ENCODE results near the gene RIOK3.
"Not testable (repeated sequence)": the region's sequence is repeated elsewhere in the genome, so short reads cannot be mapped to it uniquely, and the experiment has no call there.

The RIOK3 gene

DNA sequence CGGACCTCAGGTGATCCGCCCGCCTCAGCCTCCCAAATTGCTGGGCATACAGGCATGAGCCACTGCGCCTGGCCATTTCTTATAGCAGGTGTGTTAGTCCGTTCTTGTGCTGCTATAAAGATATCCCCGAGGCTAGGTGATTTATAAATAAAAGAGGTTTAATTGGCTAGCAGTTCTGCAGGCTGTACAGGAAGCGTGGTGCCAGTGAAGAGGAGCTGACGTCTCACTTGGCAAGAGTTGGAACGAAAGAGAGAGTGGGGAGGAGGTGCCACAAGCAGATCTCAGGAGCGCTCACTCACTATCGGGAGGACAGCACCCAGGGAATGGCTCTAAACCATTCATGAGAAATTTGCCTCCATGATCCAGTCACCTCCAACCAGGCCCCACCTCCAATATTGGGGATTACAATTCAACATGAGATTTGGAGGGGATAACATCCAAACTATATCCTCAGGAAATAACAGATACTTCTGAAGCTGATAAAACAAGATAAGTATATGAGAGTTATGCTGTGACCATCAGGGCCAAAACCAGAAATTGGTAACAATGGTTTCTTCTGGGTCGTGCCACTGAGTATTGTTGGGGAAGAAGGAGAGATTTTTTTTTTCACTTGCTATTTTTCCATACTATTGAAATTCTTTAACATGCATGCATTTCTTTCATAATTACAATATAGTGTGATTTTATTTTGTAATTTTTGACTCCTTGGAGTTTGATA lies 42.8 kb downstream of the RIOK3 start:
- Mint-ChIP-seq H3K36me3 (ENCODE audit: low read depth) (no peaks in the 10 kb centered on the region), H3K27me3 (ENCODE audit: low read depth) (no peaks in the 10 kb centered on the region), H3K4me3 (no peak overlapping the region), H3K4me1 (ENCODE audit: low read depth) (peaks cover 14% of the 10 kb centered on the region), H3K9me3 (no peaks in the 10 kb centered on the region), H3K27ac (no peak overlapping the region)
- no peak for DNase-seq (ENCODE audit: low spot score)

GRCh38 chr18:23498117-23498516 lies 45.0 kb downstream of the RIOK3 start:
- Mint-ChIP-seq H3K4me3 (no peak overlapping the region), H3K36me3 (ENCODE audit: low read depth) (no peaks in the 10 kb centered on the region), H3K27me3 (ENCODE audit: low read depth) (no peaks in the 10 kb centered on the region), H3K9me3 (no peaks in the 10 kb centered on the region), H3K4me1 (ENCODE audit: low read depth) (peaks cover 22% of the 10 kb centered on the region), H3K27ac (peak overlapping the region; percentile 18)
- no peak for DNase-seq (ENCODE audit: low spot score)

DNA sequence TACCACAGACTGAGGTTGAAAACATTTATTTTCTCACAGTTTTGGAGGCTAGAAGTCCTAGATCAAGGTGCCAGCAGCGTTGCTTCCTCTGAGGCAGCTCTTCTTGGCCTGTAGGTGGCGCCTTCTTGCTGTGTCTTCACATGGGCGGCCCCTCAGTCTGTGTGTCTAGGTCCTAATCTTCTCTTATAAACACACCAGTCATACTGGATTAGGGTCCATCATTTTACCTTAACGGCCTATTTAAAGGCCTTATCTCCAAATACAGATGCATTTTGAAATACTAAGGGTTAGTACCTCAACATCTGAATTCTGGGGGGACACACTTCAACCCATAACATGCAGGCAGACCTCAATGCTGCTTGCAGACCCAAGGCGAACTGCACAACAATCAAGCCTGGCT lies 45.8 kb downstream of the RIOK3 start:
- Mint-ChIP-seq H3K4me1 (ENCODE audit: low read depth) (peaks cover 22% of the 10 kb centered on the region), H3K9me3 (no peaks in the 10 kb centered on the region), H3K27me3 (ENCODE audit: low read depth) (no peaks in the 10 kb centered on the region), H3K4me3 (no peak overlapping the region), H3K27ac (no peak overlapping the region), H3K36me3 (ENCODE audit: low read depth) (peaks cover 1% of the 10 kb centered on the region)
- DNase-seq (ENCODE audit: low spot score), result peak; percentile 71

- Mint-ChIP-seq H3K9me3 (no peaks in the 10 kb centered on the region), H3K27me3 (ENCODE audit: low read depth) (no peaks in the 10 kb centered on the region), H3K4me1 (ENCODE audit: low read depth) (peaks cover 24% of the 10 kb centered on the region), H3K27ac (no peak overlapping the region), H3K36me3 (ENCODE audit: low read depth) (peaks cover 3% of the 10 kb centered on the region), H3K4me3 (no peak overlapping the region)
- no peak for DNase-seq (ENCODE audit: low spot score)
Observed at GRCh38 chr18:23499291-23499781, 46.2 kb downstream of the RIOK3 start.

DNA sequence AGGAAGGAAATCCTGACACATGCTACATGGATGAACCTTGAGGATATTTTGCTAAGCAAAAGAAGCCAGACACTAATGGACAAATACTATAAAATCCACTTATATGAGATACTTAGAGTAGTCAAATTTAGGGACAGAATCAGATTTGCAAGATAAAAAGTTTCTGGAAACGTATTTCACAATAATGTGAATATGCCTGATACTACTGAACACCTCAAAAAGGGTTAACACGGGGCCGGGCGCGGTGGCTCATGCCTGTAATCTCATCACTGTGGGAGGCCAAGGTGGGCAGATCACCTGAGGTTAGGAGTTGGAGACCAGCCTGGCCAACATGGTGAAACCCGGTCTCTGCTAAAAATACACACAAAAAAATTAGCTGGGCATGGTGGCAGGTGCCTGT lies 48.5 kb downstream of the RIOK3 start:
- Mint-ChIP-seq H3K27ac (no peak overlapping the region), H3K9me3 (no peaks in the 10 kb centered on the region), H3K36me3 (ENCODE audit: low read depth) (peaks cover 12% of the 10 kb centered on the region), H3K27me3 (ENCODE audit: low read depth) (no peaks in the 10 kb centered on the region), H3K4me1 (ENCODE audit: low read depth) (peaks cover 30% of the 10 kb centered on the region), H3K4me3 (peak overlapping the region; percentile 30)
- no peak for DNase-seq (ENCODE audit: low spot score)

- Mint-ChIP-seq H3K27me3 (ENCODE audit: low read depth) (no peaks in the 10 kb centered on the region), H3K4me1 (ENCODE audit: low read depth) (peaks cover 32% of the 10 kb centered on the region), H3K4me3 (peak overlapping the region; percentile 81), H3K9me3 (no peaks in the 10 kb centered on the region), H3K36me3 (ENCODE audit: low read depth) (peaks cover 19% of the 10 kb centered on the region), H3K27ac (peak overlapping the region; percentile 86)
- no peak for DNase-seq (ENCODE audit: low spot score)
Observed at GRCh38 chr18:23502516-23503037, 49.5 kb downstream of the RIOK3 start.

DNA sequence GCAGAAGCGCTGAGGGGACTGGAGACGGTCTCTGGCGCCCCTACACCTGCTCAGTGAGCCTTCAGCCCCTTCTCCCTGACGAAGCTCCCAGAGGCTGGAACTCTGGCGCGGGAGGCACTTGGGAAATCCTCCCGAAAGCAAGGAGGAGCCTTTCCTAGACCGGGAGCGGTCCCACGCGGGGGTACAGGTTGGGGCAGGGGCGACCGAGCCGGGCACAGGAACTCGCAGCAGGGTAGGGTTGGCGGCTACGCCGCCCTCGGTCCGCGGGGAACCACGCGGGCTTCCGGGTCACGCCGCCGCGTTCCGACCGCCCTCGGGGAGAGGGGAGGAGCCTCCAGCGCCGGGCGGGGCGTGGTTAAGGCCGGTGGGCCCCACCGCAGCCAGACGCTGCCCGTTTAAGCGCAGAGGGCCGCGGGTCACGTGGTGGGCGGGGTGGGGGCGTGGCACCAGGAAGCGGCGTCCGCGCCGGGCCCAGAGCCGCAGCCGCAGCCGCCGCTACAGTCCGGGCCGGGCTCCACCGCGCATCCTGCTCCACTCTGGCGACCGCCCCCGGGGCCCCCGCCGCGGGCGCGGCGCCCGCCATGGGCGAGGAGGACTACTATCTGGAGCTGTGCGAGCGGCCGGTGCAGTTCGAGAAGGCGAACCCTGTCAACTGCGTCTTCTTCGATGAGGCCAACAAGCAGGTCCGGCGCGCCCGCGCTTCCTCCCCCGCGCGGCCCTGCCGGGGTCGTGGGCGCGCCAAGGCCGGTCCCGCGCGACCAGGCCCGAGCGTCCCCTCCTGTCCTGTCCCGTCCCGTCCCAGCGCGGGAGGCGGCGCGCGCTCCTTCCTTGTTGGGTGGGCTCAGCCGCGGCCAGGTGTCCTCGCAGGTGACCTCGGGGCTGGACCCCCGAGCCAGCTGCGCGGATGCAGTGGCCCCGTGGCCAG lies 50.2 kb downstream of the RIOK3 start, which contains the start of gene RMC1:
Gene RMC1 (plus strand): TSS at position 474 of the 925 bp plus-strand sequence. CDS start 108 bp downstream, at position 582.
- no peaks in the 10 kb centered on the region for H3K27me3 Mint-ChIP-seq (ENCODE audit: low read depth)
- H3K4me1 Mint-ChIP-seq (ENCODE audit: low read depth), result peaks cover 35% of the 10 kb centered on the region
- peak within 1 kb of the TSS; percentile 95 for H3K4me3 Mint-ChIP-seq
- DNase-seq (ENCODE audit: low spot score), result peak; percentile 96
- peak within 1 kb of the TSS; percentile 89 for H3K27ac Mint-ChIP-seq
- peaks cover 25% of the 10 kb centered on the region for H3K36me3 Mint-ChIP-seq (ENCODE audit: low read depth)
- no peaks in the 10 kb centered on the region for H3K9me3 Mint-ChIP-seq

- H3K4me1 Mint-ChIP-seq (ENCODE audit: low read depth), result peaks cover 32% of the 10 kb centered on the region
- peak overlapping the region; percentile 95 for H3K4me3 Mint-ChIP-seq
- DNase-seq (ENCODE audit: low spot score), result peak; percentile 13
- no peaks in the 10 kb centered on the region for H3K9me3 Mint-ChIP-seq
- H3K27ac Mint-ChIP-seq, result peak overlapping the region; percentile 89
- peaks cover 30% of the 10 kb centered on the region for H3K36me3 Mint-ChIP-seq (ENCODE audit: low read depth)
- no peaks in the 10 kb centered on the region for H3K27me3 Mint-ChIP-seq (ENCODE audit: low read depth)
Observed at GRCh38 chr18:23503963-23504344, 50.9 kb downstream of the RIOK3 start.

- H3K9me3 Mint-ChIP-seq, result no peaks in the 10 kb centered on the region
- peak overlapping the region; percentile 89 for H3K27ac Mint-ChIP-seq
- peak overlapping the region; percentile 95 for H3K4me3 Mint-ChIP-seq
- no peaks in the 10 kb centered on the region for H3K27me3 Mint-ChIP-seq (ENCODE audit: low read depth)
- peak; percentile 27 for DNase-seq (ENCODE audit: low spot score)
- peaks cover 29% of the 10 kb centered on the region for H3K4me1 Mint-ChIP-seq (ENCODE audit: low read depth)
- H3K36me3 Mint-ChIP-seq (ENCODE audit: low read depth), result peaks cover 30% of the 10 kb centered on the region
Observed at GRCh38 chr18:23504720-23505119, 51.6 kb downstream of the RIOK3 start.

DNA sequence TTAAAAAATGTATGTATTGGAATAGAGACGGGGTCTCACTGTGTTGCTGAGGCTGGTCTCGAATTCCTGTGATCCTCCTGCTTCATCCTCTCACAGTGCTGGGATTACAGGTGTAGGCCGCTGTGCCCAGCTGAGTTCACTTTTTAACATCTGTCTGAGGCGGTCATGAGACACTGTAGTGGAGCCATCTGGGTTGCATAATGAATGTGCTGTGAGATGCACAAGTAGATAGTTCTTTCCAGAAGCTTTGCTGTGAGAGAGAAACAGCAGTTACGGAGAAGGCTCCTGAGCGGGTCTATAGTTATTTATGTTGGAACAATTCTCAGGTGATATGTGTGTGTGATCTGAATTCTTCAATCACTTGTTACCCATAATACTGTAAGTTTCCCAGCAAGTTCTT lies 53.3 kb downstream of the RIOK3 start:
- Mint-ChIP-seq H3K4me1 (ENCODE audit: low read depth) (peaks cover 27% of the 10 kb centered on the region), H3K36me3 (ENCODE audit: low read depth) (peaks cover 45% of the 10 kb centered on the region), H3K9me3 (no peaks in the 10 kb centered on the region), H3K27ac (peak overlapping the region; percentile 15), H3K27me3 (ENCODE audit: low read depth) (no peaks in the 10 kb centered on the region), H3K4me3 (no peak overlapping the region)
- DNase-seq (ENCODE audit: low spot score), result no peak

GRCh38 chr18:23510923-23511322 lies 57.8 kb downstream of the RIOK3 start:
- not testable (repeated sequence) for H3K27me3 Mint-ChIP-seq (ENCODE audit: low read depth); H3K9me3 Mint-ChIP-seq; H3K27ac Mint-ChIP-seq; DNase-seq (ENCODE audit: low spot score); H3K4me3 Mint-ChIP-seq
- Mint-ChIP-seq H3K4me1 (ENCODE audit: low read depth) (peaks cover 23% of the 10 kb centered on the region), H3K36me3 (ENCODE audit: low read depth) (peaks cover 53% of the 10 kb centered on the region)

- H3K36me3 Mint-ChIP-seq (ENCODE audit: low read depth), result peaks cover 50% of the 10 kb centered on the region
- H3K27ac Mint-ChIP-seq, result peak overlapping the region; percentile 70
- DNase-seq (ENCODE audit: low spot score); H3K9me3 Mint-ChIP-seq; H3K27me3 Mint-ChIP-seq (ENCODE audit: low read depth): not testable (repeated sequence)
- peak overlapping the region; percentile 28 for H3K4me3 Mint-ChIP-seq
- H3K4me1 Mint-ChIP-seq (ENCODE audit: low read depth), result peaks cover 22% of the 10 kb centered on the region
Observed at GRCh38 chr18:23512216-23512615, 59.1 kb downstream of the RIOK3 start.

- DNase-seq (ENCODE audit: low spot score), result no peak
- no peaks in the 10 kb centered on the region for H3K27me3 Mint-ChIP-seq (ENCODE audit: low read depth)
- peaks cover 22% of the 10 kb centered on the region for H3K4me1 Mint-ChIP-seq (ENCODE audit: low read depth)
- H3K9me3 Mint-ChIP-seq, result no peaks in the 10 kb centered on the region
- H3K4me3 Mint-ChIP-seq, result peak overlapping the region; percentile 28
- peaks cover 49% of the 10 kb centered on the region for H3K36me3 Mint-ChIP-seq (ENCODE audit: low read depth)
- peak overlapping the region; percentile 70 for H3K27ac Mint-ChIP-seq
Observed at GRCh38 chr18:23512641-23513040, 59.6 kb downstream of the RIOK3 start.
